Choroid plexus epithelial cell (primary cell): ENCODE measurements around the gene TTC21B.

ENCODE experiments used
- DNase-seq: peaks from one replicate; pipeline ENCODE4 v3.0.0-alpha.2; 2010; ENCODE audit warnings: low read depth
- H3K4me3 ChIP-seq: 2 replicates; pipeline ENCODE4 v1.5.1; 2011; ENCODE audit warnings: low read depth, mild to moderate bottlenecking, control low read depth, low read length, moderate library complexity
- CTCF ChIP-seq: conservative IDR thresholded peaks from 2 replicates; pipeline ENCODE4 v1.5.1; 2011; ENCODE audit warnings: low read depth, mild to moderate bottlenecking, control low read depth, inconsistent platforms, low read length, moderate library complexity

The TTC21B gene

GRCh38 chr2:165905854-165906253 is 47.7 kb downstream of the TTC21B start:
- no peak overlapping the region for H3K4me3 ChIP-seq
- DNase-seq, result peak; percentile 60
- no peak for TF ChIP-seq CTCF

DNA sequence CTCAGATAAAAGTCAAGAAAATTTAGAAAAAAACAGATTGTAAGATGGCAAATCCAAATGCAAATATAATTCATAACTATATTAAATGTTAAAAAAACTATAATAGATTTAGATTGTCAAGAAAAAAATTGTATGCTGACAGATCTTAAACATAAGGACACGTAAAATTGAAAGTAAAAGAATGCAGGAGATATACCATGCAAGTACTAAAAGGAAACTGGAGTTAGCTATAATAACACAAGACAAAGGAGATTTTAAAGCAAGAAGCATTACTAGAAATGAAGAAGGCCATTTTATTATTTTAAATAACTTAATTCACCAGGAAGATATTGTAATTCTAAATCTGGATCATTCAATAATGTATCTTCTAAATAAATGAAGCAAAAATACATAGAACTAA is 48.3 kb downstream of the TTC21B start:
- DNase-seq, result no peak
- no peak for TF ChIP-seq CTCF
- H3K4me3 ChIP-seq, result no peak overlapping the region

DNA sequence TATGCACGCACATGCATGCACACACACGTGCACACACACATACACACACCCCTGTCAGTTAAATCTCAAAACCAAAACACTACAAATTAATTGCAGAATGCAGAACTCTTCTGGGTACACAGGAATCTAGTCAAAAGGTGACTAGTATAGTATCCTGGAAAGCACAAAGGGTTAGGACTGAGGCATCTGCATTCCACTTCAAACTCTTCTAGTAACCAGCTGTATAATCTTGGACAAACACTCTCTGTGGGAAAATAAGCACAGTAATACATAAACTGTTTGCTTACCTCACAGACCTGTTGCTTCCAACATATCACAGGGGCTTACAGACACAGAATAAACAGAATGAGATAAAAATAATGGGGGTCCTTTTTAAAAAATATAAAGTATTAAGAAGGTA is 49.1 kb downstream of the TTC21B start:
- TF ChIP-seq CTCF, result no peak
- no peak overlapping the region for H3K4me3 ChIP-seq

GRCh38 chr2:165903406-165903805 is 50.2 kb downstream of the TTC21B start:
- DNase-seq, result no peak
- no peak overlapping the region for H3K4me3 ChIP-seq
- TF ChIP-seq CTCF, result no peak

More for the DNA sequence above, 49.1 kb downstream of the TTC21B start:
- DNase-seq, result no peak

GRCh38 chr2:165902934-165903333 is 50.6 kb downstream of the TTC21B start:
- H3K4me3 ChIP-seq, result no peak overlapping the region
- no peak for TF ChIP-seq CTCF
- peak; percentile 46 for DNase-seq

GRCh38 chr2:165901620-165902298 is 51.8 kb downstream of the TTC21B start:
- TF ChIP-seq CTCF, result no peak
- H3K4me3 ChIP-seq, result no peak overlapping the region
- DNase-seq, result no peak

DNA sequence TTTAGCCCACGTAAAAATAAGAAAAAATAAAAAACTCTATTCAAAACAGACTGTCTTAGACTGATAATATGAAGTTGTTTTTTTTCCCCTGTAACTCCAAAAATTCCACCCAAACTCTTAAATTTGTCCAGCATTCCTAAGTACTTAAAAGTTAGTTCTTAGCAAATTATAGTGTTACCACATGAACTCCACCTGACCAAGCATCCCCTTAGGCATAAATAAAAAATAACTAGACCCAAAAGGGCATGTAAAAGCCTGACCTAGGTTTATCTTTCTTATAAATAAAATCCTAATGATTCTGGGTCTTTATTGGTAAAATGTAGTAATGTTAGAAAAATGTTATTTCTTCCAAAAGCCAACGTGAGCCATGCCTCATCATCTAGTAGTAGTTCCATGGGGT is 54.3 kb downstream of the TTC21B start:
- DNase-seq, result no peak
- TF ChIP-seq CTCF, result no peak
- no peak overlapping the region for H3K4me3 ChIP-seq
